IPS DF 4.7 (cell line): Measurements from ENCODE around the gene INTS4.
"Not testable (repeated sequence)": the region's sequence is repeated elsewhere in the genome, so short reads cannot be mapped to it uniquely, and the experiment has no call there.

Experiments used
- DNase-seq: peaks from one replicate; pipeline ENCODE4 v3.0.0-alpha.2; 2013; ENCODE audit warnings: low spot score; ENCODE audit errors: extremely low read depth

Gene INTS4

DNA sequence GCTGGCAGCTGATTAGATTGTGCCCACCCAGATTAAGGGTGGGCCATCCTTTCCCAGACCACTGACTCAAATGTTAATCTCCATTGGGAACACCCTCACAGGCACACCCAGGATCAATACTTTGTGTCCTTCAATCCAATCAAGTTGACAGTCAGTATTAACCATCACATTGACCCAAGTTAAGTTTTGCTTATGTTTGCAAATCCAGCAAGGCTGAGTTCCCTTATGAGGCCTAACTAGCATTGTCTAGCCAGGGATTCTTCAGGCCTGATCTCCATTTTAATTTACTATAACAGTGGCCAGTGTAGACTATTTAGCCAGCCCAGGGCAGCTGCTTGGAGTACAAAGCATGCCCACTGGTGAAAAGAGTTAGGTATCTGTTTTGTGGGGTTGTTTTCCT, 30.9 kb upstream of the INTS4 start:
- no peak for DNase-seq

DNA sequence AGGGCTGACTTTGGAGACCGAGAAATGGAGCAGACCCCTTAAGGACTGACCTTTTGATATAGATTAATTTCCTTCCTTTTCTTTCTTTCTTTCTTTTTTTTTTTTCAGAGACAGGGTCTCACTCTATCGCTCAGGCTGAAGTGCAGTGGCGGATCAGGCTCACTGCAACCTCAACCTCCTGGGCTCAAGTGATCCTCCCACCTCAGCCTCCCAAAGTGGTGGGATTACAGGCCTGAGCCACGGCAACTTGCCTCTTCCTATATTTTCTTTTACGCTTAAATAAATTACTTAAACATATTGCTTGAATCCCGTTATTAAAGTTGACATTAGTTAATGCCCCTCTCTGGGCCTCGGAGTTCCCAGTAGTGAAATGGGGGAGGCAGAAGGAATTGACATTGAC, 29.0 kb upstream of the INTS4 start:
- no peak for DNase-seq

DNA sequence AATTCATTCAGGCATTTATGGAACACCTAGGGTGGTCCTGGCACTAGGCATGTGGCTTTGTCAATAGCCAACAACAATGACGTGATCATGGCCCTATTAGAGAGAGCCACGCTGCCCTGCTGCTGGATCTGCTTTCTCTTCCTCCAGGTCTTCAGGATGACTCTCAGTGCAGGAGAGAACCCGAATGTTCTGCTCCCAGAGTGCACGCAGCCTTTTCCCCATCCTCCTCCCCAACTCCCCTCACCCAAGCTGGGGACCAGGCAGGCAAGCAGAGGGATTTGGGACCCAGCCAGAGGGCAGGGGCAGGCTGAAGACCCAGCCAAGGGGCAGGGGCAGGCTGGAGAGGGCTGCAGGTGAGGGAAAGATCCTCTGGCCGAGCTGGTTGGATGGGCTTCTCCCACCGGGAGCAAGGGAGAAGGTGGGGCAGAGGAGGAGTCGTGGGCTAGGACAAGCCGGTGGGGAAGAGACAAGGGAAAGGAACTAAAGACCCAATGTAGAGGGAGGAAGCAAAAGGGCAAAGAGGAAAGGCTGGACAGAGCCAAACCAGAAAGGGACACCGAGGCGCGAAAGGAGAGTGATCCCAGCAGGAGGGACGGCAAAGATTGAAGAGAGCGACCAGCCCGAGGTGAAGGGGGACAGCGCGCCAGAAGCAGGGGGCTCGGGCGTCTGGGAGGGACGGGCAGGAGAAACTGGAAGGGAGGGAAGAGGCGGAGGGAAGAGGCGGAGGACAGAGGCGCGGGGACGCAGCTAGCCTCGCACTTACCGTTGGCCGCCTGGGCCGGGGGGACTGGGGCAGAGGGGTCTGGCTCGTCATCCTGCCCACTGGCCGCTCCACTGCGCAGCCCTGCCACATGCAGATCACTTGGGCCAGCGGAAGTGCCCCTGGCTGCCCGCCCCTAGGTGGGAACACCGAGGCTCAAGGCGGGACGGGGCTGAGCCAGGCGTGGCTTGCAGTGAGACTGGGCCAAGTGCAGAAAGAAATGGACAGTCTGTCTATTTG, 28.2 kb upstream of the INTS4 start, which contains the start of gene KCTD14:
KCTD14 (minus strand) TSS at position 880 of the 1,000 bp plus-strand sequence; CDS start at position 853, 27 bp downstream.
- DNase-seq = no peak

DNA sequence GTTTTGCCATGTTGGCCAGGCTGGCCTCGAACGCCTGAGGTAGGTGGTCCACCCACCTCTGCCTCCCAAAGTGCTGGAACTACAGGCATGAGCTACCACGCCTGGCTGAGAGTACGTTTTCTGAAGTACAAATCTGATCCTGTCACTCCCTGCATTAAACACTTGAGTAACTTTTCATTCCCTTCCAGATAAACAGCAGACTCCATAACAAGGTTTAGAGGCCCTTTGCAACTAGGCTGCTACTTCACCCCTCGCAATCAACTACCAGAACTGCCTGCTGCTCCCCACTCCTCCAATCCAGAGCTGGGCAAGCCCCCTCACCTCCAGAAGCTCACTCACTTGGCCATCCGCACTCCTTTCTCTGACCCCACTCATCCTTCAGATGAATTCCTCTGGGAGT, 27.1 kb upstream of the INTS4 start:
- DNase-seq = no peak

DNA sequence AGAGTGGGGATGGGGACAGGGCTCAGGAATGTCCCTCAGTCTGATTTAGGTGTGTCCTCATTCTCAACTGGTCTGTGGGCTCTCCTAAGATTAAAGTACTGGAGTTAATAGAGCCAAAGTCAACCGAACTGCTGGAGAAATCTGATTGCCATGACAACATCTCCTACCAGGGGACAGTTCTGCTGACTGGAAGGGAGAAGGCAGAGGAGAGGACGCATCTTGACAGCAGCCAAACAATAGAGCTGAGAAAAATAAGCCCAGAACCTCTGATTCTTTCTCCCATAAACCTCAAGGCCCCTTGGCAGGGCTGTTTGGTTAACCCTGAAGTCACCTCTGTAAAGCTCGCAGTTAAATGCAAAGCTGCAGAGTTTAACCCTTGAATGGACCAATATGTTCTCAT, 25.8 kb upstream of the INTS4 start:
- no peak for DNase-seq

DNA sequence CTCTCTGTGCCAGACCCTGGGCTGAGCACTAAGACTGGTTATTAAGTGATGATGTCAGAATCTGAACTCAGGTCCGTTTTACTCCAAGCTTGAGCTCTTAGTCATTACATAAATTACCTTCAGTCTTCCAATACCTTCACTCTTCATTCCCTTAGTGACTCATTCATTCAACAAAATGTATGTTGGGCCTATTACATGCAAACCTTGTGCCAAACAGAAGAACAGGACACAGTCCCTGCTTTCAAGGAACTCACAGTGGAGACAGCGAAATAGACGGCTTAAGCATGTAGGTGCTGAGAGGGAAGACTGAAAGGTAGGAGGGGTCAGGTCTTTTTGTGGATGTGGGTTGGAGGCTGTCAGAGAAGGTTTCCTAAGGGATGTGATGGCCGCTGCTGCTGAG, 25.3 kb upstream of the INTS4 start:
- DNase-seq = no peak

DNA sequence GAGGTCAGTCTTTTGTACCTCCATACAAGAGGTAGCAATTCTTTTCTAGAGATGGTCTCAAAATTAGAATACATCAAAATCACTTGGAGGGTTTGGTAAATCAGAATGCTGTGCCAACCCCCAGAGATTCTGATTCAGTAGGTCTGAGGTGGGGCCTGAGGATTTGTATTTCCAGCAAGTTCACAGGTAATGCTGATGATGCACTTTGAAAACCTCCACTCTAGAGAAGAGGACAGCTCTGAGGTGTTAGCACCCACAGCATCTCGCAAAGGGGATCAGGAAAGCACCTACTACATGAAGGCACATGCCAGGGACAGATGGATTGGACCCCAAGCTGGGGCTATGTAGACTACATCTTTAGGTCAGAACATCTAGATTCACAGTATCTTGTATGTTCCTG, 21.4 kb upstream of the INTS4 start:
- DNase-seq = no peak

DNA sequence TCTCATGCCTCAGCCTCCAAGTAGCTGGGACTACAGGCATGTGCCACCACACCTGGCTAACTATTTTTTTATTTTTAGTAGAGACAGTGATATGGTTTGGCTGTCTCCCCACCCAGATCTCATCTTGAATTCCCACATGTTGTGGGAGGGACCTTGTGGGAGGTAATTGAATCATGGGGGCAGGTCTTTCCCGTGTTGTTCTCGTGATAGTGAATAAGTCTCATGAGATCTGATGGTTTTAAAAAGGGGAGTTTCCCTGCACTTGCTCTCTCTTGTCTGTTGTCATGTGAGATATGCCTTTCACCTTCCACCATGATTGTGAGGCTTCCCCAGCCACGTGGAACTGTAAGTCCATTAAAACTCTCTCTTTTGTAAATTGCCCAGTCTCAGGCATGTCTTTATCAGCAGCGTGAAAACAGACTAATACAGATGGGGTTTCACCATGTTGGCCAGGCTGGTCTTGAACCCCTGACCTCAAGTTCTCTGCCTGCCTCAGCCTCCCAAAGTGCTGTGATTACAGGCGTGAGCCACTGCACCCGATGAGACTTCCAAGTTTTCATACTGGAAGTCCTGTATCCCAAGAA, 20.6 kb upstream of the INTS4 start:
- DNase-seq = not testable (repeated sequence)

DNA sequence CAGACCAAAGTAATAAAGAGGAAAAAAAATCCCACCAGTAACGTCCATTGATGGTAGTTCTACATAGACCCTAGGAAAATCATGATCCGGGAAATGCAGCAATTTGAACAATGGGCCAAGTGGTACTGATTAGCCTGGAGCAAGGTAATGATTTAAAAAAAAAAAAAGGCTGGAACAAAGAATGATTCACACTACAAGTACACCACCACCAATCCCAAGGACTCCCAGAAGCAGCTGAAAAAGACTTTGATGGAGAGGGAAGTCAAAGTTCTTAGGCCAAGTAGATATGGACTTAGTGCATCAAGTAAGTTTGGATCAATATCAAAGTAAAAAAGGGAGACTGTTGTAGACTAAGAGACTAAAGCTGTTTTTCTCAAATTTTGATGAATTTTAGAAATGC, 16.8 kb upstream of the INTS4 start:
- DNase-seq = no peak

DNA sequence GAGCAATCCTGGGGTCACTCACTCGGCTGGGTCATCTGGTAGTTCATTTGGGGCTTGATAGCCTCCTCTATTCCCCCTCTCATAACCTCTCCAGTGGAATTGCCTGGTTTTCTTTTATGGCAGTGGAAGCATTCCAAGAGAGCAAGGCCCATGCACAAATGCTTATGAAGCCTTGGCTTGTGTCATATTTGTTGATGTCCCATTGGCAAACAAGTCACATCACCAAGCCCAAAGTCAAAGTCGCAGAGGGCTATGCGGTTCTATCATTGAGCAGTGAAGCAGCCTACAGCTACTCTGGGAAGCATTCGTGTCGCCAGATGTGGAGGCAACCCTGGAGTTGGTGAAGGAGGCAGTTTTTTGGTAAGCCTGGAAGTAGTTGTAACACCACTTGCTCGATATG, 16.3 kb upstream of the INTS4 start:
- DNase-seq = no peak

DNA sequence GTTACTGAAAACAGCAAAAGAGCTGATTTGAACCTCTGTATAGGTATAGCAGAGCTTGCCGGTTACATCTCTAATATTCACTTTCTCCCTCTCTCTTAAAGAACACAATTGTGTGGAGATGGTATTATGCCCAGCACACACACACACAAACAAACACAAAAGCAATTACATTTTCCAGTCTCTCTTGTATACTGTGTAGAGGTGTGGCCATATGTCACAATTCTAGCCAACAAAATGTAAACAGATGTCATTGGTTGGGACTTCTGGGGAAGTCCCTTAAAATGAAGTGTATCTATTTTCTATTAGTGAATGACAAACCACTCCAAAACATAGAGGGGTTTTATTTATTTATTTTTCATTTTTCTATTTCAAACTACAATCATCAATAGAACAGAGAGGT, 15.8 kb upstream of the INTS4 start:
- DNase-seq = no peak

DNA sequence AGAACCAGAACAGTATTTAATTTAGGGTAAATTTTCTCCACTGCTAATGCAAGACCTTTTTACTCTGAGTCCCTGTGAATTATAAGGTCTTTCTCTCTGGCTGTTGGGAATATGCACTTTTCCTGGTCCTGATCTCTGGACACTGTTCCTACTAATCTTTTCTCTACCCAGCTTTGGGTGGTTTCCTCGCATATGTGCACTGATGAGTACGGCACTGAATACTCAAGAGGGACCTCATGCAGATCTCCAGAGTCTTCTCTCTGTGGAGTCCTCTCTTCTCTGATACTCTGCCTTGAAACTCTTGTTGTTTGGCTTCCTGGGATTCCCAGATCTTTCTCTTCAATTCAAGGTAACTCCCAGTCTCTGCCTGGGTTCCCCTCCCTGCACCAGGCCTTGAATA, 14.6 kb upstream of the INTS4 start:
- no peak for DNase-seq

DNA sequence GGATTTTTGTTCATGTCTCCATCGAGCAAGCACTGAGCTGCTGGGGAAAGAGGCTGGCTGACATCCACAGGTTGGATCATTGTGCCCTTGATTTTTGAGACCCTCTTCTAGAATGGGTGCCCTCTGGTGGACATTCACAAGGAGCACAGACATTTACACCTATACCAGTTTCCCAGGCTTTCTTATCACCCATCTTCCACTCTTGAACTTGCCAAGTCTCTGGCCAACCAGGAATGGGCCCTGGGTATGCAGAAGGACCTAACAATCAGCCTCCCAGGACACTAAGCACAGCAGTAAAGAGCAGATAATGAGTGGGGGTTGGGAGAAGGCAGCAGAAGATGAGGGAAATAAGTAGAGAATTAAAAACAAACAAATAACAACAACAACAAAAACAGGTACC, 5.7 kb upstream of the INTS4 start:
- no peak for DNase-seq

DNA sequence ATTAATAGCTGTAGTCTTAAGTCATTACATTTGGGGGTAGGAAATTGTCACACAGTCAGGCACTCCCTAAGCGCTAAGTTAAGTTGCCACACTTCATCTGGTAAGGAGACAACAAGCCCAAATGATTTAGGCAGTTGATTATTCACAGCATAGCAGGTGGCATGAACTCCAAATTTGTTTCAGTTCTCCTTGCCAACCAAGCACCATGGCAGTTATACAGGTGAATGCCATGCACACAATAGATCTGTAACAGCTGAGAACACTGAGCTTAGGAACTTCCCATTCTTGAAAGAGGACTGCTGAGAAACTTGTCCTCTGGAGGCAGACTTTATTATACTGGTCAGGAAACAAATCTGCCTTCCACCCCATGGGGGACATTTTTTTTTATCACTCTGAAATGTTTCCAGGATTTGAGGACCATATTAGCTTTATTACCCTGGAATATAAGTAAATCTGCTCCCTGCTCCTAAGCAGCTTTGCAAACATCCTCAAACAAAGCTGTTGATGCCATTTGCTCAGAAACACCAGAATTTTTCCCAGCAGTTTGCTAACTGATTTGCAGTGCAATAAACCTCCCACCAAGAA, 5.1 kb upstream of the INTS4 start:
- no peak for DNase-seq

DNA sequence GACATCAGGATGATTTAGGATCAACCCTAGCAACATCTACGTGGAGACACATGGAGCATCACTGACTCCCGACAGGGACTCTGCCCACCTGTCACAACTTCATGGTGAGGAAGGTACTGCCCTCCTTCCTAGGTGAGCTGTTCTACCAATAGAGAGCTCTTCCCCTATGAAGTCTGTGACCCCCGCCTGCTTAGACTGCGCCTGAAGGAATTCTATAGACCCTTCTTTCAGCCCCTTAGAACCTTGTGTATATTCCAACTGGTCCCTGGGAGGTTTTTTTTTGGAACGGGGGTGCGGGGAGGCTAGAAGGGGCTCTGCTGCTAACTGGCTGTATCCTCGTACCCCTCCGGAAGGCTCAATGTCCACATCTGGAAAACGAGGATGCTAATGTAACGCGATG, 566 bp downstream of the INTS4 start:
- DNase-seq = no peak

DNA sequence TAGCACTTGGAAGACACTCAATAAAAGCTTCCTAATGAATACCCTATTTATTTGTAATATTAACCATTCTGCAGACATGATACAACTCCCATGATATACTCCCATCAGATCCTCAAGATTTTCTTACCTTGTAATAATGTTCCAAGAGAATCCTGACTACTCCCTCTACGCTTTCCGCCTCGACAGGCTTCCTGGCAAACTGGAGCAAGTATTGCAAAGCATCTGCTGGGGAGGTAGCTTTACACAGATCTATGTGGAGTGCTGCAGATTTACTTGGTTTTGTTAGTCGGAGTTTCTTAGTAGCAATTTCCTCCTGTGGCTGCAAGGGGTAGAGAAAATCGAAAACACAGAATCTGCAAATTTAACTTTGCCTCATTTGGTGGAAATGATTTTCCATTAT, 3.5 kb downstream of the INTS4 start:
- DNase-seq = no peak

DNA sequence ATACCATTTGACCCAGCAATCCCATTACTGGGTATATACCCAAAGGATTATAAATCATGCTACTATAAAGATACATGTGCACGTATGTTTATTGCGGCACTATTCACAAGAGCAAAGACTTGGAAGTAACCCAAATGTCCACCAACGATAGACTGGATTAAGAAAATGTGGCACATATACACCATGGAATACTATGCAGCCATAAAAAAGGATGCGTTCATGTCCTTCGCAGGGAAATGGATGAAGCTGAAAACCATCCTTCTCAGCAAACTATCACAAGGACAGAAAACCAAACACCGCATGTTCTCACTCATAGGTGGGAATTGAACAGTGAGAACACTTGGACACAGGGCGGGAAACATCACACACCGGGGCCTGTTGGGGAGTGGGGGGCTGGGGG, 8.0 kb downstream of the INTS4 start:
- DNase-seq = not testable (repeated sequence)

DNA sequence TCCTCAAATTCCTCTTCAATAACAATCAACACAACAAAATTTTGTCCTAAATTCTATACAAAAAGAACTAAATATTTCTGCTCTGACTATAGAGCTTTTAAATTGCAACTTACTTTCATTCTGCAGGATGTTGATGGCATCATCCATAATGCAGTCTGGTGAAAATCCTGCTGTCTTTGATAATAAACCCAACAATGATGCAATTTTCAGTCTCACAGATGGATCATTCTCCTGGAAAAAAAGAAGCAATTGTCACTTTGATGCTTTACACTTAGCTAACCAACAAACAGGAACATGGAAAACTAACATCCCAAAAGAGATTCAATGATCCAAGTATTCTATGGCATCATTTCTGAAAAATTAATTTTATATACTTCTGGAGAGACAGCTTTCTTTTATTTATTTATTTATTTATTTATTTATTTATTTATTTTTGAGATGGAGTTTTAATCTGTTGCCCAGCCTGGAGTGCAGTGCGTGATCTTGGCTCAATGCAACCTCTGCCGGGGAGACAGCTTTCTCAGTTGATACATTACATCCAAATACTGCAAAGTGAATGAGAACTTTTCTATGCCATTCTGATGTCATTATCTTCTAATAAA, 13.0 kb downstream of the INTS4 start:
- no peak for DNase-seq

DNA sequence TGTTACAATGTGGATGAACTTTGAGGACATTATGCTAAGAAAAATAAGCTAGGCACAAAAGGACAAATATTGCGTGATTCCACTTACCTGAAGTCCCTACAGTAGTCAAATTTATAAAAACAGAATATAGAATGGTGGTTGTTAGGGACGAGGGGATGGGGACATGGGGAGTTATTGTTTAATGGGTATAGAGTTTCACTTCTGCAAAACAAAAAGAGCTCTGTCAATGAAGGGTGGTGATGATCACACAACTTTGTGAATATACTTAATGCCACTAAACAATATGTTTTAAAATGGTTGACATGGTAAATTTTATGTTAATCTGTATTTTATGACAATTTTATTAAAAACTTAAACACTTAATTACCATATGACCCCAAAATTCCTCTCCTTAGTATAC, 26.1 kb downstream of the INTS4 start:
- no peak for DNase-seq

DNA sequence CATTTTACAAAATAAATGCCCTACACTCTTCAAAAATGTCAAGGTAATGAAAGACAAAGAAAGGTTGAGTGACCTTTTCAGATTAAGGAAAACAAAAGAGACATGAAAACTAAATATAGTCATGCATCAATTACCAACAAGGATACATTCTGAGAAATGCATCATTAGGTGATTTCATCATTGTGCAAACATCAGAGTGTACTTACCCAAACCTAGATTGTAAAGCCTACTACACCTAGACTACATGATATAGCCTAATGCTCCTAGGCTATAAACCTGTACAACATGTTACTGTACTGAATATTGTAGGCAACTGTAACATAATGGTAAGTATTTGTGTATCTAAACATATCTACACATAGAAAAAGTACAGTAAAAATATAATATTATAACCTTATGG, 26.7 kb downstream of the INTS4 start:
- no peak for DNase-seq

DNA sequence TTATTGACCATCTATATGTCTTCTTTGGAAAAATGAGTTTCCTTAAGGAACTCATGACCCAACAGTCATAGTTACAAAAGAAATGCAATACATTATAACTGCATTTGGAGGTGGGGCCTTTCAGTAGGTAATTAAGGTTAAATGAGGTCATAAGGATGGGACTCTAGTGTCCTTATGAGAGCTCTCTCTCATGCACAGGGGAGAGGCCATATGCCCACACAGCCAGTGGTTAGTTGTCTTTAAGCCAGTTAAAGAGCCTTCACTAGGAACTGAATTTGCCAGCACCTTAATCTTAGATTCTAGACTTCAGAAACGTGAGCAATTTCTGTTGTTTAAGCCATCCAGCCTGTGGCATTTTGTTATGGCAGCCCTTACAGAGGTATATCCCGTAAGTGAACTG, 27.3 kb downstream of the INTS4 start:
- no peak for DNase-seq

DNA sequence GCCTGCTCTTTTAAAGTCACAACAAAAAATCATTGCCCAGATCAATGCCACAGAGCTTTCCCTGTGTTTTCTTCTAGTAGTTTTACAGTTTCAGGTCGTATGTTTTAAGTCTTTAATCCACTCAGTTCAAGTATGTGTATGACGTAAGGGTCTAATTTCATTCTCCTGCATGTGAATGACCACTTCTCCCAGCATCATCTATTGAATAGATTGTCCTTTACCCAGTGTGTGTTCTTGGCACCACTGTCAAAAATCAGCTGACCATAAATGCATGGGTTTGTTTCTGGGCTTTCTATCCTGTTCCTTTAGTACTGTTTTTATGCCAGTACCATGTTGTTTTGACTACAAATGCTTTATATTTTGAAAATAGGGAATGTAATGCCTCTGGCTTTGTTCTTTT, 28.1 kb downstream of the INTS4 start:
- DNase-seq = no peak
